Spleen (tissue), 11 donors: ENCODE measurements around the gene NSMCE4A. TPM values are rescaled to one million over a fixed set of nuclear protein-coding genes. Genes with fewer than 3 reads are reported as not detected.
A peak's percentile ranks its signal among the peaks of the same experiment; 100 is the strongest.
"Not testable (repeated sequence)": the region's sequence is repeated elsewhere in the genome, so short reads cannot be mapped to it uniquely, and the experiment has no call there.

Experiments used
- DNase-seq: peaks from one replicate; pipeline ENCODE4 v3.0.0-alpha.2; 2020
- H3K27ac ChIP-seq, 8 donors: fragments of 200-600 bp; sonication (generic) in 7 of 8; 1 replicate in 4 of 8; 2 replicates in 4 of 8; pipeline versions ENCODE4 v1.5.0 to v1.8.0; 2016 to 2021; ENCODE audit warnings: inconsistent platforms in 4 of 8, mild to moderate bottlenecking in 4 of 8, moderate library complexity in 1 of 8
- H3K27me3 ChIP-seq, 7 donors: fragments of 200-600 bp; sonication (generic) in 6 of 7; replicated peaks in 1 of 7; 1 replicate in 4 of 7; 2 replicates in 3 of 7; pipeline versions ENCODE4 v1.5.0 to v1.8.0; 2016 to 2021; ENCODE audit warnings: inconsistent platforms in 3 of 7, mild to moderate bottlenecking in 1 of 7
- H3K36me3 ChIP-seq, 6 donors: fragments of 200-600 bp; sonication (generic) in 5 of 6; 1 replicate in 4 of 6; 2 replicates in 2 of 6; pipeline versions ENCODE4 v1.5.0 to v1.8.0; 2016 to 2021; ENCODE audit warnings: inconsistent platforms in 2 of 6
- H3K4me1 ChIP-seq, 6 donors: fragments of 200-600 bp; sonication (generic) in 5 of 6; 1 replicate in 3 of 6; 2 replicates in 3 of 6; pipeline versions ENCODE4 v1.5.0 to v1.8.0; 2016 to 2021; ENCODE audit warnings: inconsistent platforms in 3 of 6
- H3K4me3 ChIP-seq, 8 donors: fragments of 200-600 bp; sonication (generic) in 7 of 8; 1 replicate in 4 of 8; 2 replicates in 4 of 8; pipeline versions ENCODE4 v1.5.0 to v1.8.0; 2016 to 2021; ENCODE audit warnings: inconsistent platforms in 4 of 8, mild to moderate bottlenecking in 4 of 8, moderate library complexity in 2 of 8
- H3K9me3 ChIP-seq, 8 donors: fragments of 200-600 bp; sonication (generic) in 7 of 8; 1 replicate in 4 of 8; 2 replicates in 4 of 8; pipeline versions ENCODE4 v1.5.0 to v1.8.0; 2016 to 2021; ENCODE audit warnings: inconsistent platforms in 4 of 8
- CTCF ChIP-seq, 11 experiments: fragments of 200-600 bp in 7 of 11; fragments of 450-650 bp in 4 of 11; sonication (generic) in 4 of 11; IDR thresholded peaks in 8 of 11; conservative IDR thresholded peaks in 3 of 11; 1 replicate in 7 of 11; 2 replicates in 4 of 11; pipeline versions ENCODE4 v1.4.0 to v1.8.0; 2016 to 2021; ENCODE audit warnings: antibody characterized with exemption in 11 of 11, inconsistent platforms in 4 of 11, mild to moderate bottlenecking in 1 of 11
- POLR2A ChIP-seq, 3 donors: fragments of 450-650 bp; IDR thresholded peaks; one replicate each; pipeline ENCODE4 v1.5.1; 2017; ENCODE audit warnings: antibody characterized with exemption in 3 of 3, mild to moderate bottlenecking in 1 of 3
- POLR2AphosphoS5 ChIP-seq, 3 donors: sonication (generic); formaldehyde crosslinking; IDR thresholded peaks; one replicate each; pipeline ENCODE4 v1.5.1; 2017; ENCODE audit warnings: antibody characterized with exemption in 3 of 3
- WGBS, 5 donors: extraction: QIAGEN DNeasy Blood & Tissue Kit in 3 of 5; methylation state at CpG; one replicate each; pipeline versions ENCODE4 v1.1.5 to v1.1.7; 2013 to 2018; 5-methylcytosine and 5-hydroxymethylcytosine counted together
- intact Hi-C: fragments of 100-400 bp; cut with DNase I; formaldehyde crosslinking; loops from one replicate; pipeline ENCODE4 v1.15.0; 2023; ENCODE audit warnings: low total_unique reads
- polyA plus RNA-seq, 3 donors: library from polyadenylated mRNA; stranded (reverse); fragments of 200-250 nt; gene quantifications; one replicate each; pipeline ENCODE4 v1.2.1, GENCODE V29; 2013
- total RNA-seq, 7 donors: library from RNA; depleted of rRNA in 3 of 7; stranded (reverse); fragments of >200 nt in 3 of 7; fragmentation: NEBNext Ultra II Directional in 4 of 7; extraction: Animal tissue kit (Norgen Biotek cat#: 25700) in 4 of 7; gene quantifications; one replicate each; pipeline versions ENCODE4 v1.1.0 to v1.2.1, GENCODE V29; 2016 to 2021
- donor health status: healthy with polysubstance abuse.
- donor health status: DM: no; HTN: no; CAD: no; lungs with moderate emphysema.
- donor health status: DM: no; HTN: no; CAD: no.
- donor health status: Bipolar disorder and iron deficiency.
- donor health status: healthy.
- donor health status: DM: no; HTN: no; CAD: no.
- donor health status: DM: yes; HTN: yes; CAD: no.

Gene NSMCE4A
- total and polyA plus RNA-seq, 10 donors: 49.5 to 121 (median 70.9) TPM

GRCh38 chr10:121926157-121926556, 48.9 kb downstream of the NSMCE4A start:
- 74 to 88% (median 77%) methylated on average over 4 of the region's 4 CpGs for WGBS, 5 donors
- H3K27me3 ChIP-seq: no peaks in the 10 kb centered on the region
- peaks cover 10 to 47% (median 29%) of the 10 kb centered on the region in 6 donors for H3K4me1 ChIP-seq
- H3K27ac ChIP-seq: peak overlapping the region; percentile 82 to 99 (median 97)
- H3K4me3 ChIP-seq: peak overlapping the region in 5 of 8 donors; percentile 84 to 100 (median 95)
- TF ChIP-seq CTCF (IDR thresholded peaks at IDR 0.05 in 8 of 11, conservative IDR thresholded peaks at IDR 0.05 in 3 of 11) (no peak), POLR2AphosphoS5 (IDR thresholded peaks at IDR 0.05) (no peak), POLR2A (IDR thresholded peaks at IDR 0.05) (no peak)
- H3K9me3 ChIP-seq: no peaks in the 10 kb centered on the region
- intact Hi-C loops: no loop called here
- DNase-seq: no peak
- H3K36me3 ChIP-seq: peaks cover 0 to 27% (median 11%) of the 10 kb centered on the region in 6 donors

- Histone ChIP-seq H3K36me3 (peaks cover 0 to 68% (median 25%) of the 10 kb centered on the region in 6 donors), H3K9me3 (peaks cover 0 to 5% (median 0%) of the 10 kb centered on the region in 8 donors)
These were observed 53.6 kb downstream of the NSMCE4A start for GRCh38 chr10:121921238-121921931.

GRCh38 chr10:121919666-121920065, 55.4 kb downstream of the NSMCE4A start:
- Histone ChIP-seq H3K4me3 (no peak overlapping the region), H3K36me3 (peaks cover 0 to 85% (median 25%) of the 10 kb centered on the region in 6 donors), H3K27me3 (no peaks in the 10 kb centered on the region), H3K27ac (no peak overlapping the region), H3K4me1 (peaks cover 0 to 5% (median 0%) of the 10 kb centered on the region in 6 donors), H3K9me3 (peaks cover 0 to 5% (median 0%) of the 10 kb centered on the region in 8 donors)
- intact Hi-C loops: no loop called here
- DNase-seq: no peak
- 81 to 89% (median 85%) methylated on average over 10 of the region's 10 CpGs for WGBS, 5 donors
- TF ChIP-seq CTCF (IDR thresholded peaks at IDR 0.05 in 8 of 11, conservative IDR thresholded peaks at IDR 0.05 in 3 of 11) (no peak), POLR2AphosphoS5 (IDR thresholded peaks at IDR 0.05) (no peak), POLR2A (IDR thresholded peaks at IDR 0.05) (no peak)

More at GRCh38 chr10:121921238-121921931, 53.6 kb downstream of the NSMCE4A start:
- no peaks in the 10 kb centered on the region for H3K27me3 ChIP-seq
- no peak for DNase-seq
- 80 to 96% (median 86%) methylated on average over 10 of the region's 10 CpGs for WGBS, 5 donors
- intact Hi-C loops: no loop called here
- no peak overlapping the region for H3K4me3 ChIP-seq
- TF ChIP-seq POLR2AphosphoS5 (IDR thresholded peaks at IDR 0.05) (no peak), CTCF (IDR thresholded peaks at IDR 0.05 in 8 of 11, conservative IDR thresholded peaks at IDR 0.05 in 3 of 11) (no peak), POLR2A (IDR thresholded peaks at IDR 0.05) (no peak)
- H3K4me1 ChIP-seq: peaks cover 4 to 18% (median 11%) of the 10 kb centered on the region in 6 donors
- no peak overlapping the region for H3K27ac ChIP-seq

- WGBS, 5 donors: 87 to 98% (median 98%) methylated on average over 7 of the region's 7 CpGs
These were observed 56.2 kb downstream of the NSMCE4A start for GRCh38 chr10:121918800-121919199.

More at GRCh38 chr10:121918800-121919199, 56.2 kb downstream of the NSMCE4A start:
- intact Hi-C loops, DNase-seq, H3K27me3 ChIP-seq, H3K4me1 ChIP-seq, H3K27ac ChIP-seq, H3K9me3 ChIP-seq, H3K4me3 ChIP-seq: not testable (repeated sequence)
- H3K36me3 ChIP-seq: peaks cover 0 to 93% (median 26%) of the 10 kb centered on the region in 6 donors
